Keratinocyte (primary cell): ENCODE data around the gene PCDHGB3. TPM values are rescaled to one million over a fixed set of nuclear protein-coding genes. Genes with fewer than 3 reads are reported as not detected.

Source experiments
- DNase-seq: peaks from one replicate; pipeline ENCODE4 v3.0.0-alpha.2; 2011; ENCODE audit warnings: low read depth, missing footprints, low spot score
- FAIRE-seq: peaks from 2 replicates; lab custom pipeline; 2011; peaks lifted over from hg19 to GRCh38; lab: Jason Lieb, UNC
- H2AFZ ChIP-seq: 2 replicates; pipeline ENCODE4 v1.6.0; 2012; ENCODE audit warnings: low read length, control low read depth, inconsistent platforms; ENCODE audit not compliant: control insufficient read depth
- H3K27ac ChIP-seq: 2 replicates; pipeline ENCODE4 v1.5.1; 2011; ENCODE audit warnings: low read length; ENCODE audit not compliant: control insufficient read depth, insufficient read depth
- H3K27me3 ChIP-seq: 3 replicates; pipeline ENCODE4 v1.6.0; 2011; ENCODE audit warnings: low read length; ENCODE audit not compliant: control insufficient read depth, insufficient read depth; ENCODE audit errors: extremely low read depth
- H3K36me3 ChIP-seq, 2 experiments: 2 replicates in 1 of 2; 3 replicates in 1 of 2; pipeline ENCODE4 v1.5.1; 2011; ENCODE audit warnings: low read length in 2 of 2, mild to moderate bottlenecking in 1 of 2; ENCODE audit not compliant: control insufficient read depth in 2 of 2, insufficient read depth in 2 of 2; ENCODE audit errors: extremely low read depth in 1 of 2
- H3K4me1 ChIP-seq: 3 replicates; pipeline ENCODE4 v1.5.1; 2011; ENCODE audit warnings: low read length; ENCODE audit not compliant: control insufficient read depth, insufficient read depth; ENCODE audit errors: extremely low read depth
- H3K4me2 ChIP-seq: 3 replicates; pipeline ENCODE4 v1.6.0; 2011; ENCODE audit warnings: low read depth, low read length; ENCODE audit not compliant: control insufficient read depth, insufficient read depth; ENCODE audit errors: extremely low read depth
- H3K4me3 ChIP-seq, 3 experiments: fragments of 200-600 bp in 1 of 3; sonication (generic) in 1 of 3; 2 replicates in 2 of 3; 3 replicates in 1 of 3; pipeline ENCODE4 v1.5.1; 2011 to 2016; ENCODE audit warnings: low read length in 3 of 3, mild to moderate bottlenecking in 3 of 3, control low read depth in 2 of 3, inconsistent platforms in 1 of 3, low read depth in 1 of 3, mixed read lengths in 1 of 3, mixed run types in 1 of 3, moderate library complexity in 1 of 3; ENCODE audit not compliant: control insufficient read depth in 2 of 3, insufficient read depth in 2 of 3; ENCODE audit errors: extremely low read depth in 1 of 3
- H3K79me2 ChIP-seq: 2 replicates; pipeline ENCODE4 v1.6.0; 2012; ENCODE audit warnings: low read length; ENCODE audit not compliant: control insufficient read depth, insufficient read depth
- H3K9ac ChIP-seq: 3 replicates; pipeline ENCODE4 v1.6.0; 2011; ENCODE audit warnings: low read length; ENCODE audit not compliant: control insufficient read depth, insufficient read depth; ENCODE audit errors: extremely low read depth
- H3K9me1 ChIP-seq: 3 replicates; pipeline ENCODE4 v1.6.0; 2011; ENCODE audit warnings: low read length; ENCODE audit not compliant: control insufficient read depth, insufficient read depth; ENCODE audit errors: extremely low read depth
- H3K9me3 ChIP-seq: 2 replicates; pipeline ENCODE4 v1.5.1; 2012; ENCODE audit warnings: low read depth, low read length; ENCODE audit not compliant: control insufficient read depth
- H4K20me1 ChIP-seq: 3 replicates; pipeline ENCODE4 v1.6.0; 2011; ENCODE audit warnings: low read length; ENCODE audit not compliant: control insufficient read depth, insufficient read depth; ENCODE audit errors: extremely low read depth
- CTCF ChIP-seq, 3 experiments: IDR thresholded peaks in 1 of 3; conservative IDR thresholded peaks in 1 of 3; optimal IDR thresholded peaks in 1 of 3; 2 replicates in 2 of 3; 3 replicates in 1 of 3; pipeline versions ENCODE3 to v1.5.1; 2011; ENCODE audit warnings: low read length in 3 of 3, mild to moderate bottlenecking in 3 of 3, moderate library complexity in 2 of 3, control low read depth in 1 of 3, inconsistent platforms in 1 of 3; ENCODE audit not compliant: insufficient read depth in 2 of 3; ENCODE audit errors: extremely low read depth in 1 of 3
- EZH2 ChIP-seq: IDR thresholded peaks from one replicate; pipeline ENCODE4 v1.6.1; 2012; ENCODE audit warnings: inconsistent platforms, mild to moderate bottlenecking, low read length, moderate library complexity
- dilution Hi-C: fragments of 300-500 bp; cut with MboI; formaldehyde crosslinking; loops from one replicate; pipeline ENCODE4 v1.7.0; 2020; ENCODE audit warnings: low sequenced_read_pairs; ENCODE audit not compliant: extremely low pct_ligation_motif_present
- polyA plus RNA-seq, 5 experiments: library from polyadenylated mRNA; depleted of rRNA in 3 of 5; stranded (reverse) in 3 of 5; stranded (forward) in 1 of 5; unstranded in 1 of 5; fragments of >200 nt; gene quantifications; 1 replicate in 1 of 5; 2 replicates in 3 of 5; 3 replicates in 1 of 5; pipeline versions ENCODE4 v1.2.1 to v1.2.3, GENCODE V29; 2011 to 2012; ENCODE audit warnings: missing spikeins in 2 of 5, low read depth in 1 of 5, low replicate concordance in 1 of 5

PCDHGB3 gene
- polyA plus RNA-seq, 1 donor (not counting 4 experiments of a cell fraction or from before 2014, with no cell fraction given), result 0.18 TPM

- TF ChIP-seq EZH2 (no peak), CTCF (optimal IDR thresholded peaks at IDR 0.05 in 1 of 3, IDR thresholded peaks at IDR 0.05 in 1 of 3, conservative IDR thresholded peaks at IDR 0.05 in 1 of 3; ENCODE audit: extremely low read depth in 1 of 3, insufficient read depth in 2 of 3, low read length in 3 of 3) (no peak)
- no peak overlapping the region for H2AFZ ChIP-seq
- no peak overlapping the region for H3K9ac ChIP-seq
- no peaks in the 10 kb centered on the region for H4K20me1 ChIP-seq
- peaks cover 42% of the 10 kb centered on the region for H3K27me3 ChIP-seq
- no peak for FAIRE-seq
- H3K9me1 ChIP-seq, result no peaks in the 10 kb centered on the region
- dilution Hi-C loops, result no loop called here
- H3K4me2 ChIP-seq, result no peak overlapping the region
- peaks cover 24% of the 10 kb centered on the region for H3K9me3 ChIP-seq
- no peak overlapping the region for H3K4me3 ChIP-seq
- H3K4me1 ChIP-seq, result no peaks in the 10 kb centered on the region
- no peaks in the 10 kb centered on the region for H3K36me3 ChIP-seq
- H3K79me2 ChIP-seq, result no peaks in the 10 kb centered on the region
- no peak overlapping the region for H3K27ac ChIP-seq
- no peak for DNase-seq
Measured at GRCh38 chr5:141366016-141366896, 3.8 kb upstream of the PCDHGB3 start.

- no peak for TF ChIP-seq EZH2
- no peak for TF ChIP-seq CTCF (optimal IDR thresholded peaks at IDR 0.05 in 1 of 3, IDR thresholded peaks at IDR 0.05 in 1 of 3, conservative IDR thresholded peaks at IDR 0.05 in 1 of 3; ENCODE audit: extremely low read depth in 1 of 3, insufficient read depth in 2 of 3, low read length in 3 of 3)
- Histone ChIP-seq H4K20me1 (no peaks in the 10 kb centered on the region), H3K9me1 (no peaks in the 10 kb centered on the region), H3K4me2 (no peak overlapping the region), H3K9ac (no peak overlapping the region), H3K79me2 (no peaks in the 10 kb centered on the region), H3K4me1 (no peaks in the 10 kb centered on the region), H3K27ac (no peak overlapping the region), H3K4me3 (no peak overlapping the region), H3K36me3 (no peaks in the 10 kb centered on the region), H3K9me3 (peaks cover 24% of the 10 kb centered on the region), H2AFZ (no peak overlapping the region), H3K27me3 (peaks cover 33% of the 10 kb centered on the region)
- FAIRE-seq, result no peak
- dilution Hi-C loops, result no loop called here
- DNase-seq, result no peak
Measured at GRCh38 chr5:141371572-141372475, 1.8 kb downstream of the PCDHGB3 start.
